ENCODE results near the gene CMTM1.

GRCh38 chr16:66601471-66601870 is 35.2 kb downstream of the CMTM1 start:
- TF ChIP-seq CTCF (IDR thresholded peaks at IDR 0.05) = no peak
- TF ChIP-seq POLR2A (IDR thresholded peaks at IDR 0.05) = no peak

All from heart left ventricle (tissue), 13 donors.